Dendritic cell treated with granulocyte-macrophage colony-stimulating factor and Interleukin-4, amounts not matched to agents 40 ng/mL and 50 ng/mL, for 4 days (primary cell): Measurements from ENCODE around the gene TMEM79.
A peak's percentile ranks its signal among the peaks of the same experiment; 100 is the strongest.

ENCODE experiments used
- H3K27ac Mint-ChIP-seq: one replicate; pipeline ENCODE4 v1.8.0; 2022; ENCODE audit warnings: mild to moderate bottlenecking, mixed read lengths
- H3K27me3 Mint-ChIP-seq: one replicate; pipeline ENCODE4 v1.8.0; 2022; ENCODE audit warnings: mild to moderate bottlenecking, mixed read lengths
- H3K36me3 Mint-ChIP-seq: one replicate; pipeline ENCODE4 v1.8.0; 2022; ENCODE audit warnings: low read depth, mixed read lengths
- H3K4me1 Mint-ChIP-seq: one replicate; pipeline ENCODE4 v1.8.0; 2022; ENCODE audit warnings: low read depth, mixed read lengths
- H3K4me3 Mint-ChIP-seq: one replicate; pipeline ENCODE4 v1.8.0; 2022; ENCODE audit warnings: mild to moderate bottlenecking, moderate library complexity, mixed read lengths
- H3K9me3 Mint-ChIP-seq: one replicate; pipeline ENCODE4 v1.8.0; 2022; ENCODE audit warnings: mixed read lengths
- intact Hi-C: fragments of 100-400 bp; cut with micrococcal nuclease; formaldehyde crosslinking; loops from one replicate; pipeline ENCODE4 v1.15.0; 2022

Gene TMEM79, protein sequence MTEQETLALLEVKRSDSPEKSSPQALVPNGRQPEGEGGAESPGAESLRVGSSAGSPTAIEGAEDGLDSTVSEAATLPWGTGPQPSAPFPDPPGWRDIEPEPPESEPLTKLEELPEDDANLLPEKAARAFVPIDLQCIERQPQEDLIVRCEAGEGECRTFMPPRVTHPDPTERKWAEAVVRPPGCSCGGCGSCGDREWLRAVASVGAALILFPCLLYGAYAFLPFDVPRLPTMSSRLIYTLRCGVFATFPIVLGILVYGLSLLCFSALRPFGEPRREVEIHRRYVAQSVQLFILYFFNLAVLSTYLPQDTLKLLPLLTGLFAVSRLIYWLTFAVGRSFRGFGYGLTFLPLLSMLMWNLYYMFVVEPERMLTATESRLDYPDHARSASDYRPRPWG

GRCh38 chr1:156284112-156284511, at the start of gene TMEM79:
Gene TMEM79, plus strand, starts transcription at chr1:156284325. Its CDS starts 902 bp downstream, at chr1:156285227.
- H3K9me3 Mint-ChIP-seq: no peaks in the 10 kb centered on the region
- no peaks in the 10 kb centered on the region for H3K27me3 Mint-ChIP-seq
- intact Hi-C loops: loop anchor here (10.0 kb wide), 1 partner anchor 51 kb away; the partner anchor contains the start of genes CCT3 and TSACC
- peaks cover 62% of the 10 kb centered on the region for H3K4me1 Mint-ChIP-seq
- H3K4me3 Mint-ChIP-seq: peak within 1 kb of the TSS; percentile 93
- peaks cover 64% of the 10 kb centered on the region for H3K36me3 Mint-ChIP-seq
- H3K27ac Mint-ChIP-seq: peak within 1 kb of the TSS; percentile 93

DNA sequence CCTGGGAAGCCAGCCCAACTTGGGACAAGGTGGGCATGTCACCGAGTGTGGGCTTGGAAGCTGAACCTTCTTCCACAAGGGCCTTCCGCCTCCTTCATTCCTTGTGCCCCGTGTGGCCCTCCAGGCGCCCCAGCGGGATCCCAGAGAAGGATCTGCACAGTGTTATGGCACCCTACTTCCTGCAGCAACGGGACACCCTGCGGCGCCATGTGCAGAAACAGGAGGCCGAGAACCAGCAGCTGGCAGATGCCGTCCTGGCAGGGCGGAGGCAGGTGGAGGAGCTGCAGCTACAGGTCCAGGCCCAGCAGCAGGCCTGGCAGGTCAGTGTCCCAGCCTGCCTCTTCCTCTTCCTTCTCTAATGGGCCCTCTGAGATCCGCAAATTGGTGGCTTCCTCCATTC, 48.0 kb upstream of the TMEM79 start:
- Mint-ChIP-seq H3K4me3 (no peak overlapping the region), H3K27ac (no peak overlapping the region), H3K36me3 (peaks cover 96% of the 10 kb centered on the region), H3K27me3 (no peaks in the 10 kb centered on the region), H3K9me3 (no peaks in the 10 kb centered on the region), H3K4me1 (no peaks in the 10 kb centered on the region)
- intact Hi-C loops: no loop called here

GRCh38 chr1:156238248-156238647, 45.9 kb upstream of the TMEM79 start:
- intact Hi-C loops: no loop called here
- no peaks in the 10 kb centered on the region for H3K27me3 Mint-ChIP-seq
- no peaks in the 10 kb centered on the region for H3K9me3 Mint-ChIP-seq
- peaks cover 94% of the 10 kb centered on the region for H3K36me3 Mint-ChIP-seq
- no peaks in the 10 kb centered on the region for H3K4me1 Mint-ChIP-seq
- H3K4me3 Mint-ChIP-seq: no peak overlapping the region
- no peak overlapping the region for H3K27ac Mint-ChIP-seq

DNA sequence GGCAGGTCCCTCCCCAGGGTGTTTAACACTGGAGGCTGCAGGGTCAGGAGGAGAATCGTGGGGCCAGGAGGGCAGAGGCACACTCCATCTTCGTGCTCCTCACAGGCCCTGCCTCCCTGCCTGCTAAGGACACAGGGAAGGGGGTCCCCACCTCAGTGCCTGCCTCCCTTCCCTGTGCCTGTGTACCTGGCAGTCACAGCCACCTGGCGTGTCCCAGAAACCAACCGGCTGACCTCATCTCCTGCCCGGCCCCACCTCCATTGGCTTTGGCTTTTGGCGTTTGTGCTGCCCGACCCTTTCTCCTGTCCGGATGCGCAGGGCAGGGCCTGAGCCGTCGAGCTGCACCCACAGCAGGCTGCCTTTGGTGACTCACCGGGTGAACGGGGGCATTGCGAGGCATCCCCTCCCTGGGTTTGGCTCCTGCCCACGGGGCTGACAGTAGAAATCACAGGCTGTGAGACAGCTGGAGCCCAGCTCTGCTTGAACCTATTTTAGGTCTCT, 42.8 kb upstream of the TMEM79 start:
- intact Hi-C loops: no loop called here
- H3K9me3 Mint-ChIP-seq: no peaks in the 10 kb centered on the region
- H3K36me3 Mint-ChIP-seq: peaks cover 68% of the 10 kb centered on the region
- H3K27ac Mint-ChIP-seq: no peak overlapping the region
- peaks cover 22% of the 10 kb centered on the region for H3K27me3 Mint-ChIP-seq
- H3K4me1 Mint-ChIP-seq: peaks cover 11% of the 10 kb centered on the region
- H3K4me3 Mint-ChIP-seq: no peak overlapping the region

- no peaks in the 10 kb centered on the region for H3K9me3 Mint-ChIP-seq
- H3K36me3 Mint-ChIP-seq: peaks cover 63% of the 10 kb centered on the region
- H3K27ac Mint-ChIP-seq: no peak within 1 kb of the TSS
- intact Hi-C loops: no loop called here
- H3K4me1 Mint-ChIP-seq: peaks cover 13% of the 10 kb centered on the region
- H3K4me3 Mint-ChIP-seq: no peak within 1 kb of the TSS
- peaks cover 28% of the 10 kb centered on the region for H3K27me3 Mint-ChIP-seq
Observed at GRCh38 chr1:156241926-156242325, 42.2 kb upstream of the TMEM79 start, which contains the start of gene BGLAP. Gene BGLAP, plus strand, starts transcription at chr1:156242184. Its CDS starts 48 bp downstream, at chr1:156242232.

GRCh38 chr1:156242738-156243137, 41.4 kb upstream of the TMEM79 start:
- Mint-ChIP-seq H3K9me3 (no peaks in the 10 kb centered on the region), H3K27me3 (peaks cover 36% of the 10 kb centered on the region), H3K36me3 (peaks cover 57% of the 10 kb centered on the region), H3K4me1 (peaks cover 13% of the 10 kb centered on the region), H3K4me3 (no peak overlapping the region), H3K27ac (no peak overlapping the region)
- intact Hi-C loops: no loop called here

- Mint-ChIP-seq H3K9me3 (no peaks in the 10 kb centered on the region), H3K27ac (no peak overlapping the region), H3K27me3 (peaks cover 37% of the 10 kb centered on the region), H3K4me3 (no peak overlapping the region), H3K4me1 (peaks cover 13% of the 10 kb centered on the region), H3K36me3 (peaks cover 48% of the 10 kb centered on the region)
- intact Hi-C loops: no loop called here
Observed at GRCh38 chr1:156244126-156244525, 40.0 kb upstream of the TMEM79 start.

DNA sequence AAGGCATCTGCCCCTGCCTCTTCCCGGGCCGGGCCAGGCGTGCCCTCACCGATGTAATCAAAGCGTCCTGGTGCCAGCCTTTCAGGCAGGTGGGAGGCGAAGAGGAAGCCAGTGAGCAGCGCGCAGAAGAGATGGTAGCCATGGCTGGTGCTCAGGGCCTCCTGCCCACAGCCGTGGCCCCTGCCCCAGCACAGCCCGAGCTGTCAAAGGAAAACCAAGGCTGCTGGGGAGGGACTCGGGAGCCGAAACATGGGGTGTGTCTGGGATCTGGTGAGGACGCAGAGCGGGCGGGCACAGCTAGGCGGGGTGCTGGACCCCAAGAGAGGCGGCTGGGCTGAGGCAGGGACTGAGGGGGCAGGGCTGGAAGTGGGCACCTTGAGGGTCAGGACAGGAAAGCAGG, 39.4 kb upstream of the TMEM79 start:
- peaks cover 37% of the 10 kb centered on the region for H3K27me3 Mint-ChIP-seq
- peaks cover 13% of the 10 kb centered on the region for H3K4me1 Mint-ChIP-seq
- H3K36me3 Mint-ChIP-seq: peaks cover 48% of the 10 kb centered on the region
- intact Hi-C loops: no loop called here
- H3K4me3 Mint-ChIP-seq: no peak overlapping the region
- H3K9me3 Mint-ChIP-seq: no peaks in the 10 kb centered on the region
- H3K27ac Mint-ChIP-seq: no peak overlapping the region

DNA sequence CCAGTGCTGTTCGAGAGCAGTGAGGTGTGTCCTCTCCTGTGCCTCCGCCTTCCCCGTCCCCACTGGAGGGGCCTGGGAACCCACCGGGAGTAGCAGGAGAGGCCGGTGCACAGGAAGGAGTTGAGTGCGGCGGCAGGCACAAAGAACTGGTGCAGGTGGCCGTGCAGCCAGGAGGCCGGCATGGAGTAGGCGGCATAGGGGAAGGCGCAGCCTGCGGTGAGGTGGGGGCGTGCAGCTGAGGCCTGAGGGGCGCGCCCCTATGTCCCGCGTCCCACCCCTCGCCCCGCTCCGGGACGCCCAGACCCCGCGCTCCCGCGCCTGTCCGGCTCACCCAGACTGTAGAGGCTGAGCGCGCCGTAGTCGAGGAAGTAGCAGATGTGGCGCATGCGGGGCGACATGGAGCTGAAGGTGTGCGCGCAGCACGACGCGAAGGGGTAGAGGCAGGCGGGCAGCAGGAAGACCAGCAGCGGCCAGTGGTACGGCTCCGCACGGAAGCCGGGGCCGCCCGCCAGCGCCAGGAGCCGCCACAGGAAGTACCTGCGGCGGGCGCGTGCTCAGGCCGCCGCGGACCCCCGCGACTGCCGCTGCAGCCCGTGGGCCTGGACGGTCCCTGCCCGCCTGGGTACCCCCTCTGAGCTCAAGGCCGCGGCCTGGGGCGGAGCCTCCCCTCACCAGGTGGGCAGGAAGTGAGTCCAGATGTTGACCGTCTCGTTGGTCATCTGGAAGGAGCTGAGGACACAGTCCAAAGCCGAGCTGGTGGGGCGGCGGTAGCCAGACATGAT, 38.5 kb upstream of the TMEM79 start:
- Mint-ChIP-seq H3K27me3 (peaks cover 37% of the 10 kb centered on the region), H3K4me1 (peaks cover 13% of the 10 kb centered on the region), H3K4me3 (peak overlapping the region; percentile 55), H3K9me3 (no peaks in the 10 kb centered on the region), H3K27ac (no peak overlapping the region), H3K36me3 (peaks cover 48% of the 10 kb centered on the region)
- intact Hi-C loops: no loop called here

DNA sequence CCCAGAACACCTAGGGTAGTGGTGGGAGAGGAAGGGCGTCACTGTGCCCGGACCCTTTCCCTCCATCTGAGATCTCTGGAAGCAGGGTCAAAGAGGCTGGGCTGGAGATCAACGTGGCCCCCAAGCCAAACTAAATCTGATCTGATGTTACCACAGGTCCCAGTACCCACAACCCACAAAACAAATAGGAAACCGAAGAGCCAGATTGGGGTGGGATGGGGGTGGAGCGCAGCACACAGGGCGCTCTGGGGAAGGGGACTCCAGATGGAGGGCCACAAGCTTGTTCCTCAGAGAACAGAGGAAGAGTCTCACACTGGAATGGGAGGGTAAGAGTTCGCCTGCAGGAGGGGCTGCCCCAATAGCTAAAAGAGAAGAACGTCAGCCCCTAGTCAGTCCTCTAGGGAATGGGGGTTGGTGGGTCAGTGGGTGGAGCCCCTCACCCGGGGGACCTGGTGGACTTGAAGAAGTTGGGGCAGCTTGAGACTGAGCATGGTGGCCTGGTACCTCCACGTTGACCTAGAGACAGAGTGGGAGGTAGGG, 37.8 kb upstream of the TMEM79 start:
- intact Hi-C loops: no loop called here
- Mint-ChIP-seq H3K27ac (no peak overlapping the region), H3K9me3 (no peaks in the 10 kb centered on the region), H3K4me1 (peaks cover 13% of the 10 kb centered on the region), H3K36me3 (peaks cover 48% of the 10 kb centered on the region), H3K4me3 (no peak overlapping the region), H3K27me3 (peaks cover 37% of the 10 kb centered on the region)

GRCh38 chr1:156246781-156247459, 37.2 kb upstream of the TMEM79 start:
- intact Hi-C loops: no loop called here
- no peak overlapping the region for H3K27ac Mint-ChIP-seq
- peaks cover 37% of the 10 kb centered on the region for H3K27me3 Mint-ChIP-seq
- no peak overlapping the region for H3K4me3 Mint-ChIP-seq
- peaks cover 13% of the 10 kb centered on the region for H3K4me1 Mint-ChIP-seq
- peaks cover 52% of the 10 kb centered on the region for H3K36me3 Mint-ChIP-seq
- H3K9me3 Mint-ChIP-seq: no peaks in the 10 kb centered on the region

DNA sequence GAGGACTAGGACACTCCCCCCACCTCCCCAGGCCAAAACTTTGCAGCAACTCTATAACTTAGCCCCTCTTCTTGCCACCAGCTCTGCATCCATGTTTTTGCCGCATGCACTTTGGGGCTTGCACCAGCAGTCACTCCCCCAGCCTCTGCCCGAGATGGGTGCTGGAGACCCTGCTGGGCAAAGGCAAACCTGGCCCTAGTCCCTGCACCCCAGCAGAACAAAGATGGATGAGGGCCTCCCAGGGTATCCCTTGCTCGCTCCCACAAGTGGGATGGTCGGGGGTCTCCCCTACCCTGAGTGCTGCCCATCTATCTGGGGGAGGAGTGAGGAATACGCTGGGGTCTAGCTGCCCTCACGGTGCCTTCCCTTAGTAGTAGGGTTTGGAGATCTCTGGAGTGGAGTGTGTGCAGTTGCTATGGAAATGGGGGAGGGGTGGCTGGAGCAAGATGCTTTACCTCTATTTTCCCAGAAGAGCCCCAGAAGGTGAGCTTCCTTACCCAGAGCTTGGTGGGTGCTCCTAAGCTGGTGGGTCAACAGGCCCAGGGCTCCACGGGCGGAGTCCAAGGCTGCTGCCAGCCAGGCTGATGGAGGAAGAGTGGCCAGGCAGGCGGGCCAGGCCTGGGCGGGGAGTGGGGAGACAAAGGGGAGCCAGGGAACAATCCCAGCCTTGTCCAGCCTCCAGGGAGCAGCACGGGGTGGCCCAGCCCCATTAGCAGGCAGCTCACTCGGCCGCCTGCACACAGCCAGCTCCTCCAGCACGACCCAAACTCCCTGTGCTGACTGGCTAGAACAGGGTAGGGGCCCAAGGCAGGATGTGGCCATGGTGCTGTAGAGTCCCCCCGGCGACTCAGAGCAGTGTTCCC, 36.4 kb upstream of the TMEM79 start, which contains the start of gene PAQR6:
Gene PAQR6 (minus strand): TSS at position 597 of the 863 bp plus-strand sequence. CDS start 1,325 bp downstream, outside the sequence.
- Mint-ChIP-seq H3K4me1 (peaks cover 13% of the 10 kb centered on the region), H3K4me3 (no peak within 1 kb of the TSS), H3K27ac (no peak within 1 kb of the TSS), H3K36me3 (peaks cover 52% of the 10 kb centered on the region), H3K9me3 (no peaks in the 10 kb centered on the region), H3K27me3 (peaks cover 37% of the 10 kb centered on the region)
- intact Hi-C loops: no loop called here

GRCh38 chr1:156248323-156248683, 35.8 kb upstream of the TMEM79 start:
- intact Hi-C loops: no loop called here
- Mint-ChIP-seq H3K4me1 (peaks cover 13% of the 10 kb centered on the region), H3K27ac (no peak overlapping the region)

More at GRCh38 chr1:156248323-156248683, 35.8 kb upstream of the TMEM79 start:
- Mint-ChIP-seq H3K36me3 (peaks cover 54% of the 10 kb centered on the region), H3K4me3 (no peak overlapping the region), H3K27me3 (peaks cover 37% of the 10 kb centered on the region), H3K9me3 (no peaks in the 10 kb centered on the region)
